HEK293 (cell line): Measurements from ENCODE around the gene ASIC4.

Experiments
- BCL11A ChIP-seq: fragments of 450-650 bp; formaldehyde crosslinking; IDR thresholded peaks from 2 replicates; pipeline ENCODE4 v1.5.1; 2016; ENCODE audit warnings: low read depth, missing biosample characterization, missing genetic modification characterization
- OSR2 ChIP-seq: fragments of 450-650 bp; formaldehyde crosslinking; IDR thresholded peaks from 2 replicates; pipeline ENCODE4 v1.5.1; 2016; ENCODE audit warnings: missing biosample characterization, missing genetic modification characterization
- PRDM1 ChIP-seq: fragments of 450-650 bp; formaldehyde crosslinking; IDR thresholded peaks from 2 replicates; pipeline ENCODE4; 2016; ENCODE audit warnings: missing biosample characterization, missing genetic modification characterization
- WT1 ChIP-seq: fragments of 450-650 bp; formaldehyde crosslinking; IDR thresholded peaks from 2 replicates; pipeline ENCODE4 v1.5.1; 2016; ENCODE audit warnings: missing biosample characterization, missing genetic modification characterization
- ZBTB17 ChIP-seq: fragments of 450-650 bp; formaldehyde crosslinking; IDR thresholded peaks from 2 replicates; pipeline ENCODE4 v1.5.1; 2016; ENCODE audit warnings: missing biosample characterization, missing genetic modification characterization
- ZNF10 ChIP-seq: fragments of 450-650 bp; formaldehyde crosslinking; IDR thresholded peaks from 2 replicates; pipeline ENCODE4 v1.5.1; 2017; ENCODE audit warnings: missing biosample characterization, missing genetic modification characterization
- ZNF114 ChIP-seq: fragments of 450-650 bp; formaldehyde crosslinking; IDR thresholded peaks from 2 replicates; pipeline ENCODE4 v1.5.0; 2017; ENCODE audit warnings: missing biosample characterization, missing genetic modification characterization
- ZNF121 ChIP-seq: fragments of 450-650 bp; formaldehyde crosslinking; IDR thresholded peaks from 2 replicates; pipeline ENCODE4 v1.5.1; 2016; ENCODE audit warnings: missing biosample characterization, missing genetic modification characterization
- ZNF239 ChIP-seq: fragments of 450-650 bp; formaldehyde crosslinking; IDR thresholded peaks from 2 replicates; pipeline ENCODE4 v1.5.1; 2016; ENCODE audit warnings: missing biosample characterization, missing genetic modification characterization
- ZNF341 ChIP-seq: fragments of 450-650 bp; formaldehyde crosslinking; IDR thresholded peaks from 2 replicates; pipeline ENCODE4; 2016; ENCODE audit warnings: low read depth, missing biosample characterization, missing genetic modification characterization
- ZNF501 ChIP-seq: fragments of 450-650 bp; formaldehyde crosslinking; IDR thresholded peaks from 2 replicates; pipeline ENCODE4 v1.5.1; 2016; ENCODE audit warnings: missing biosample characterization, missing genetic modification characterization
- ZNF548 ChIP-seq: fragments of 450-650 bp; formaldehyde crosslinking; IDR thresholded peaks from 2 replicates; pipeline ENCODE4 v1.5.1; 2016; ENCODE audit warnings: missing biosample characterization, missing genetic modification characterization
- ZNF843 ChIP-seq: fragments of 450-650 bp; formaldehyde crosslinking; IDR thresholded peaks from 2 replicates; pipeline ENCODE4 v1.5.1; 2016; ENCODE audit warnings: missing biosample characterization, missing genetic modification characterization
- ZSCAN23 ChIP-seq: fragments of 450-650 bp; formaldehyde crosslinking; IDR thresholded peaks from 2 replicates; pipeline ENCODE4 v1.5.1; 2016; ENCODE audit warnings: missing biosample characterization, missing genetic modification characterization
- TF ChIP-seq, protein P1 (sequence below): fragments of 450-650 bp; formaldehyde crosslinking; IDR thresholded peaks from 2 replicates; pipeline ENCODE4 v1.5.1; 2016; ENCODE audit warnings: missing biosample characterization, missing genetic modification characterization
- TF ChIP-seq, protein P2 (sequence below): fragments of 450-650 bp; formaldehyde crosslinking; IDR thresholded peaks from 2 replicates; pipeline ENCODE4 v1.5.1; 2016; ENCODE audit warnings: missing biosample characterization, missing genetic modification characterization
- TF ChIP-seq, protein P3 (sequence below): IDR thresholded peaks from 2 replicates; pipeline ENCODE4 v1.6.1; 2011; ENCODE audit warnings: mild to moderate bottlenecking, low read depth, low read length, borderline replicate concordance
- TF ChIP-seq, protein P4 (sequence below): fragments of 450-650 bp; formaldehyde crosslinking; IDR thresholded peaks from 2 replicates; pipeline ENCODE4 v1.5.1; 2016; ENCODE audit warnings: missing biosample characterization, missing genetic modification characterization
- TF ChIP-seq, protein P5 (sequence below): fragments of 450-650 bp; formaldehyde crosslinking; IDR thresholded peaks from 2 replicates; pipeline ENCODE4 v1.5.1; 2016; ENCODE audit warnings: missing biosample characterization, missing genetic modification characterization
- TF ChIP-seq, protein P6 (sequence below): fragments of 450-650 bp; formaldehyde crosslinking; conservative IDR thresholded peaks from 2 replicates; pipeline ENCODE4 v1.5.1; 2016; ENCODE audit warnings: low read depth, missing biosample characterization, missing genetic modification characterization
- TF ChIP-seq, protein P7 (sequence below): fragments of 450-650 bp; formaldehyde crosslinking; IDR thresholded peaks from 2 replicates; pipeline ENCODE4 v1.5.1; 2017; ENCODE audit warnings: missing biosample characterization, missing genetic modification characterization

ASIC4 gene

DNA sequence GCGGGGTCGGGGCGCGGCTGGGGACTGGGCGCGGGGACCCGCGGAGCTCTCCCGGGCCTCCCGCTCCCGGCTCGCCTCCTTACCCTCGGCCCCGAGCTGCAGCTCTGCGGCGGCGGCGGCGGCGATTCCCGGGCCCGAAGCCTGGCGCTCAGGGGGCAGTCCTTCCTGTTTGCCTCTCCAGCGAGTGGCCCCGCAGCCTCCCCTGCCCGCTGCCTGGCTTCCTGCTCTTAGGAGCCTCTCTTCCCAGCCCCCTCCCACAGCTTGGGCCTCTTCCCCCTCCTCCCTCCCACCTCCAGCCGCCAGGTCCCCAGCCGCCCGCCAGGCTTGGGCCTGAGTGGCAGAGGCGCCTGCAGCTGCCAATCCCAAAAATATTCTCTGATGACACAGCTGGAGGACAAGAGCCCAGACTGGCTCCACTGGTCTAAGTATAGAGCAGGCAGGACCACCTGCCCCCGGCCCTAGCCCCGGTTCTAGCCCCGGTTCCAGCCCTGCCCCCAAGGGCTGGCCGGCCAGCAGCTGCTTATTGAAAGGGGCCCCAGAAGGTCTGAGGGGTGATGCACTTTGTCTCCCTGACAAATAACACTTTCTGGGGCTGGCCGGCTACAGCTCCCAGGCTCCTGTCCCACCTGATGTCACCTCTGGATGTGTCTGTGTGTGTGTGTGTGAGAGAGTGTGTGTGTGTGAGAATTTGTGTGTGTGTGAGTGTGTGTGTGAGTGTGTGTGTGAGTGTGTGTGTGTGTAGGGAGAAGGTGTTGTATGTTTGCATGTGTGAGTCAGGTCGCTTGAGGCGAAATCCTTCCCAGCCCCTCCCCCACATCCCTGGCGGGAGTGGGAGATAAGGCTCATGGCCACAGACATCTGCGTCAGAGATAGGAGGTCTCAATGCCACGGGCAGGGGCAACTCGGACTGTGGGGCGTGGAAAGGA lies 57.3 kb downstream of the ASIC4 start, which contains the start of gene OBSL1 (continued):
- TF ChIP-seq ZNF341 (tag by site-specific recombination) (no peak), ZNF121 (no peak), ZNF10 (tag by site-specific recombination) (no peak; the same call in 1 of the 2 replicates), PRDM1 (peak; percentile 88), ZBTB17 (peak; percentile 57; the same call in 1 of the 2 replicates), ZNF843 (tag by site-specific recombination) (0 out of 2 replicates have a peak, but pooled peaks have one; percentile 55), ZSCAN23 (peak; percentile 81; the same call in 1 of the 2 replicates), ZNF239 (tag by site-specific recombination) (peak; percentile 21; the same call in 1 of the 2 replicates), ZNF548 (no peak), ZNF501 (tag by site-specific recombination) (peak; percentile 82), WT1 (peak; percentile 84), ZNF114 (peak; percentile 41; the same call in 1 of the 2 replicates), OSR2 (no peak), BCL11A (tag by site-specific recombination) (peak; percentile 89)
- TF ChIP-seq, protein P1, sequence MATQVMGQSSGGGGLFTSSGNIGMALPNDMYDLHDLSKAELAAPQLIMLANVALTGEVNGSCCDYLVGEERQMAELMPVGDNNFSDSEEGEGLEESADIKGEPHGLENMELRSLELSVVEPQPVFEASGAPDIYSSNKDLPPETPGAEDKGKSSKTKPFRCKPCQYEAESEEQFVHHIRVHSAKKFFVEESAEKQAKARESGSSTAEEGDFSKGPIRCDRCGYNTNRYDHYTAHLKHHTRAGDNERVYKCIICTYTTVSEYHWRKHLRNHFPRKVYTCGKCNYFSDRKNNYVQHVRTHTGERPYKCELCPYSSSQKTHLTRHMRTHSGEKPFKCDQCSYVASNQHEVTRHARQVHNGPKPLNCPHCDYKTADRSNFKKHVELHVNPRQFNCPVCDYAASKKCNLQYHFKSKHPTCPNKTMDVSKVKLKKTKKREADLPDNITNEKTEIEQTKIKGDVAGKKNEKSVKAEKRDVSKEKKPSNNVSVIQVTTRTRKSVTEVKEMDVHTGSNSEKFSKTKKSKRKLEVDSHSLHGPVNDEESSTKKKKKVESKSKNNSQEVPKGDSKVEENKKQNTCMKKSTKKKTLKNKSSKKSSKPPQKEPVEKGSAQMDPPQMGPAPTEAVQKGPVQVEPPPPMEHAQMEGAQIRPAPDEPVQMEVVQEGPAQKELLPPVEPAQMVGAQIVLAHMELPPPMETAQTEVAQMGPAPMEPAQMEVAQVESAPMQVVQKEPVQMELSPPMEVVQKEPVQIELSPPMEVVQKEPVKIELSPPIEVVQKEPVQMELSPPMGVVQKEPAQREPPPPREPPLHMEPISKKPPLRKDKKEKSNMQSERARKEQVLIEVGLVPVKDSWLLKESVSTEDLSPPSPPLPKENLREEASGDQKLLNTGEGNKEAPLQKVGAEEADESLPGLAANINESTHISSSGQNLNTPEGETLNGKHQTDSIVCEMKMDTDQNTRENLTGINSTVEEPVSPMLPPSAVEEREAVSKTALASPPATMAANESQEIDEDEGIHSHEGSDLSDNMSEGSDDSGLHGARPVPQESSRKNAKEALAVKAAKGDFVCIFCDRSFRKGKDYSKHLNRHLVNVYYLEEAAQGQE, result no peak
- TF ChIP-seq, protein P2, sequence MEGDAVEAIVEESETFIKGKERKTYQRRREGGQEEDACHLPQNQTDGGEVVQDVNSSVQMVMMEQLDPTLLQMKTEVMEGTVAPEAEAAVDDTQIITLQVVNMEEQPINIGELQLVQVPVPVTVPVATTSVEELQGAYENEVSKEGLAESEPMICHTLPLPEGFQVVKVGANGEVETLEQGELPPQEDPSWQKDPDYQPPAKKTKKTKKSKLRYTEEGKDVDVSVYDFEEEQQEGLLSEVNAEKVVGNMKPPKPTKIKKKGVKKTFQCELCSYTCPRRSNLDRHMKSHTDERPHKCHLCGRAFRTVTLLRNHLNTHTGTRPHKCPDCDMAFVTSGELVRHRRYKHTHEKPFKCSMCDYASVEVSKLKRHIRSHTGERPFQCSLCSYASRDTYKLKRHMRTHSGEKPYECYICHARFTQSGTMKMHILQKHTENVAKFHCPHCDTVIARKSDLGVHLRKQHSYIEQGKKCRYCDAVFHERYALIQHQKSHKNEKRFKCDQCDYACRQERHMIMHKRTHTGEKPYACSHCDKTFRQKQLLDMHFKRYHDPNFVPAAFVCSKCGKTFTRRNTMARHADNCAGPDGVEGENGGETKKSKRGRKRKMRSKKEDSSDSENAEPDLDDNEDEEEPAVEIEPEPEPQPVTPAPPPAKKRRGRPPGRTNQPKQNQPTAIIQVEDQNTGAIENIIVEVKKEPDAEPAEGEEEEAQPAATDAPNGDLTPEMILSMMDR (tag by site-specific recombination), result no peak; the same call in 1 of the 2 replicates
- TF ChIP-seq, protein P3, sequence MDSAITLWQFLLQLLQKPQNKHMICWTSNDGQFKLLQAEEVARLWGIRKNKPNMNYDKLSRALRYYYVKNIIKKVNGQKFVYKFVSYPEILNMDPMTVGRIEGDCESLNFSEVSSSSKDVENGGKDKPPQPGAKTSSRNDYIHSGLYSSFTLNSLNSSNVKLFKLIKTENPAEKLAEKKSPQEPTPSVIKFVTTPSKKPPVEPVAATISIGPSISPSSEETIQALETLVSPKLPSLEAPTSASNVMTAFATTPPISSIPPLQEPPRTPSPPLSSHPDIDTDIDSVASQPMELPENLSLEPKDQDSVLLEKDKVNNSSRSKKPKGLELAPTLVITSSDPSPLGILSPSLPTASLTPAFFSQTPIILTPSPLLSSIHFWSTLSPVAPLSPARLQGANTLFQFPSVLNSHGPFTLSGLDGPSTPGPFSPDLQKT, result no peak
- TF ChIP-seq, protein P4, sequence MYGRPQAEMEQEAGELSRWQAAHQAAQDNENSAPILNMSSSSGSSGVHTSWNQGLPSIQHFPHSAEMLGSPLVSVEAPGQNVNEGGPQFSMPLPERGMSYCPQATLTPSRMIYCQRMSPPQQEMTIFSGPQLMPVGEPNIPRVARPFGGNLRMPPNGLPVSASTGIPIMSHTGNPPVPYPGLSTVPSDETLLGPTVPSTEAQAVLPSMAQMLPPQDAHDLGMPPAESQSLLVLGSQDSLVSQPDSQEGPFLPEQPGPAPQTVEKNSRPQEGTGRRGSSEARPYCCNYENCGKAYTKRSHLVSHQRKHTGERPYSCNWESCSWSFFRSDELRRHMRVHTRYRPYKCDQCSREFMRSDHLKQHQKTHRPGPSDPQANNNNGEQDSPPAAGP (tag by site-specific recombination), result peak; percentile 91
- TF ChIP-seq, protein P5, sequence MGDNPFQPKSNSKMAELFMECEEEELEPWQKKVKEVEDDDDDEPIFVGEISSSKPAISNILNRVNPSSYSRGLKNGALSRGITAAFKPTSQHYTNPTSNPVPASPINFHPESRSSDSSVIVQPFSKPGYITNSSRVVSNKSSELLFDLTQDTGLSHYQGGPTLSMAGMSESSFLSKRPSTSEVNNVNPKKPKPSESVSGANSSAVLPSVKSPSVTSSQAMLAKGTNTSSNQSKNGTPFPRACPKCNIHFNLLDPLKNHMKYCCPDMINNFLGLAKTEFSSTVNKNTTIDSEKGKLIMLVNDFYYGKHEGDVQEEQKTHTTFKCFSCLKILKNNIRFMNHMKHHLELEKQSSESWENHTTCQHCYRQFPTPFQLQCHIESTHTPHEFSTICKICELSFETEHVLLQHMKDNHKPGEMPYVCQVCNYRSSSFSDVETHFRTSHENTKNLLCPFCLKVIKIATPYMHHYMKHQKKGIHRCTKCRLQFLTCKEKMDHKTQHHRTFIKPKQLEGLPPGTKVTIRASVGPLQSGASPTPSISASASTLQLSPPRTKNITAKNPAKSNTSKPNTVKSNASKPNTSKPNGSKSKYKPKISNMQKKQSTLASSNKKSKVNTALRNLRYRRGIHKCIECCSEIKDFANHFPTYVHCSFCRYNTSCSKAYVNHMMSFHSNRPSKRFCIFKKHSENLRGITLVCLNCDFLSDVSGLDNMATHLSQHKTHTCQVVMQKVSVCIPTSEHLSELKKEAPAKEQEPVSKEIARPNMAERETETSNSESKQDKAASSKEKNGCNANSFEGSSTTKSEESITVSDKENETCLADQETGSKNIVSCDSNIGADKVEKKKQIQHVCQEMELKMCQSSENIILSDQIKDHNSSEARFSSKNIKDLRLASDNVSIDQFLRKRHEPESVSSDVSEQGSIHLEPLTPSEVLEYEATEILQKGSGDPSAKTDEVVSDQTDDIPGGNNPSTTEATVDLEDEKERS, result peak; percentile 72; the same call in 1 of the 2 replicates
- TF ChIP-seq, protein P6, sequence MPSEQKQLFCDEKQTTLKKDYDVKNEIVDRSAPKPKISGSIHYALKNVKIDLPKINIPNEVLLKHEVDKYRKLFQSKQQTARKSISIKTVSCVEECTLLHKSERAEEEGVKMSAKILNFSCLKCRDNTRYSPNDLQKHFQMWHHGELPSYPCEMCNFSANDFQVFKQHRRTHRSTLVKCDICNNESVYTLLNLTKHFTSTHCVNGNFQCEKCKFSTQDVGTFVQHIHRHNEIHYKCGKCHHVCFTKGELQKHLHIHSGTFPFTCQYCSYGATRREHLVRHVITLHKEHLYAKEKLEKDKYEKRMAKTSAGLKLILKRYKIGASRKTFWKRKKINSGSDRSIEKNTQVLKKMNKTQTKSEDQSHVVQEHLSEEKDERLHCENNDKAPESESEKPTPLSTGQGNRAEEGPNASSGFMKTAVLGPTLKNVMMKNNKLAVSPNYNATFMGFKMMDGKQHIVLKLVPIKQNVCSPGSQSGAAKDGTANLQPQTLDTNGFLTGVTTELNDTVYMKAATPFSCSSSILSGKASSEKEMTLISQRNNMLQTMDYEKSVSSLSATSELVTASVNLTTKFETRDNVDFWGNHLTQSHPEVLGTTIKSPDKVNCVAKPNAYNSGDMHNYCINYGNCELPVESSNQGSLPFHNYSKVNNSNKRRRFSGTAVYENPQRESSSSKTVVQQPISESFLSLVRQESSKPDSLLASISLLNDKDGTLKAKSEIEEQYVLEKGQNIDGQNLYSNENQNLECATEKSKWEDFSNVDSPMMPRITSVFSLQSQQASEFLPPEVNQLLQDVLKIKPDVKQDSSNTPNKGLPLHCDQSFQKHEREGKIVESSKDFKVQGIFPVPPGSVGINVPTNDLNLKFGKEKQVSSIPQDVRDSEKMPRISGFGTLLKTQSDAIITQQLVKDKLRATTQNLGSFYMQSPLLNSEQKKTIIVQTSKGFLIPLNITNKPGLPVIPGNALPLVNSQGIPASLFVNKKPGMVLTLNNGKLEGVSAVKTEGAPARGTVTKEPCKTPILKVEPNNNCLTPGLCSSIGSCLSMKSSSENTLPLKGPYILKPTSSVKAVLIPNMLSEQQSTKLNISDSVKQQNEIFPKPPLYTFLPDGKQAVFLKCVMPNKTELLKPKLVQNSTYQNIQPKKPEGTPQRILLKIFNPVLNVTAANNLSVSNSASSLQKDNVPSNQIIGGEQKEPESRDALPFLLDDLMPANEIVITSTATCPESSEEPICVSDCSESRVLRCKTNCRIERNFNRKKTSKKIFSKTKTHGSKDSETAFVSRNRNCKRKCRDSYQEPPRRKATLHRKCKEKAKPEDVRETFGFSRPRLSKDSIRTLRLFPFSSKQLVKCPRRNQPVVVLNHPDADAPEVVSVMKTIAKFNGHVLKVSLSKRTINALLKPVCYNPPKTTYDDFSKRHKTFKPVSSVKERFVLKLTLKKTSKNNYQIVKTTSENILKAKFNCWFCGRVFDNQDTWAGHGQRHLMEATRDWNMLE (tag by site-specific recombination), result no peak
- TF ChIP-seq, protein P7, sequence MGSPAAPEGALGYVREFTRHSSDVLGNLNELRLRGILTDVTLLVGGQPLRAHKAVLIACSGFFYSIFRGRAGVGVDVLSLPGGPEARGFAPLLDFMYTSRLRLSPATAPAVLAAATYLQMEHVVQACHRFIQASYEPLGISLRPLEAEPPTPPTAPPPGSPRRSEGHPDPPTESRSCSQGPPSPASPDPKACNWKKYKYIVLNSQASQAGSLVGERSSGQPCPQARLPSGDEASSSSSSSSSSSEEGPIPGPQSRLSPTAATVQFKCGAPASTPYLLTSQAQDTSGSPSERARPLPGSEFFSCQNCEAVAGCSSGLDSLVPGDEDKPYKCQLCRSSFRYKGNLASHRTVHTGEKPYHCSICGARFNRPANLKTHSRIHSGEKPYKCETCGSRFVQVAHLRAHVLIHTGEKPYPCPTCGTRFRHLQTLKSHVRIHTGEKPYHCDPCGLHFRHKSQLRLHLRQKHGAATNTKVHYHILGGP, result peak; percentile 74
